Measurements from ENCODE around the gene FLOT2. TPM values are rescaled to one million over a fixed set of nuclear protein-coding genes. Genes with fewer than 3 reads are reported as not detected.

FLOT2 gene, protein sequence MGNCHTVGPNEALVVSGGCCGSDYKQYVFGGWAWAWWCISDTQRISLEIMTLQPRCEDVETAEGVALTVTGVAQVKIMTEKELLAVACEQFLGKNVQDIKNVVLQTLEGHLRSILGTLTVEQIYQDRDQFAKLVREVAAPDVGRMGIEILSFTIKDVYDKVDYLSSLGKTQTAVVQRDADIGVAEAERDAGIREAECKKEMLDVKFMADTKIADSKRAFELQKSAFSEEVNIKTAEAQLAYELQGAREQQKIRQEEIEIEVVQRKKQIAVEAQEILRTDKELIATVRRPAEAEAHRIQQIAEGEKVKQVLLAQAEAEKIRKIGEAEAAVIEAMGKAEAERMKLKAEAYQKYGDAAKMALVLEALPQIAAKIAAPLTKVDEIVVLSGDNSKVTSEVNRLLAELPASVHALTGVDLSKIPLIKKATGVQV
- 54.6 and 58.2 TPM in 2 replicates for polyA plus RNA-seq (2013)

DNA sequence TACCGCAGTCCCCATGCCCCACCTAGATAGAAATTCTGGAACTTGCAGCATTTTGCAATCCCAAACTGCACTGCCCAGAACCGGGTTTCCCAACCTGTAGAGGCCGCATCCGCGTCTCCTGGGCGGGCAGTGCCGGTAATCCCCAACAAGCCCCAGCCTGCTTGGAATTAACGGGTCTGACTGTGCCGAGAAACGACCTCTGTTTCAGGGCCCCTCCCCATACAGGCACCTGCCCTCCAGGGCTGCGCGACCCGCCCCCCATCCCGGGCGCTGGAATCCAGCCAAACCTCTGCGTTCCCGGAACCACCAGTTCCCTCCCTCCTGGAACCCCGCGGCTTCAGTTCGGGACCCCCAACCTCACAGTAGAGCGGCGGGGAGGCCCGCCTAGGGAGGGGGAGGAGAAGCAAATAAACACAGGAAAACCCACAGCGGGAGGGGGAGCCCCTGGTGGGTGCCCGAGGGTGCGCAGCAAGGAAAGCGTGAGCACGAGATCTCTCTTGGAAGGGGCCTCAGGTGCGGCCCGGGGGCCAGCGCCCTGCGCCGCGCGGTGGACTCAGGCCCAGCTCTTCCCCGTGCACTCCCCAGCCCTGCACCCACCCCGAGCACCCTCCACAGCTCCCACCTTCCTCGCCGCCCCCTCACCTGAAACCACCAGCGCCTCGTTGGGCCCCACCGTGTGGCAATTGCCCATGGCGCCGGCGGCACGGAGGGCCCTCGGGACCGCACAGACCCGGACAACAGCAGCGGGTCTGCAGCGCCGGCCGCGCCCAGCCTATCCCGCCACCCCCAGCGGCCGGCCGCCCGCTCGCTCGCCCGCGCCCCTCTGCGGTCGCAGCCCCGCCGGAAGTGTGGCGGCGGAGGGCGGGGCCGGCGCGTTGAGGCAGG lies at the start of gene FLOT2:
FLOT2 (minus strand) TSS at position 850 of the 885 bp plus-strand sequence; CDS start at position 691, 159 bp downstream.
- Histone ChIP-seq H2BK120ac (ENCODE audit: insufficient read depth, low read length, poor library complexity) (peak within 1 kb of the TSS; percentile 39), H3K18ac (ENCODE audit: low read length) (peak within 1 kb of the TSS; percentile 77), H3K79me2 (ENCODE audit: control insufficient read depth, insufficient read depth, low read length, poor library complexity) (peaks cover 9% of the 10 kb centered on the region), H4K8ac (ENCODE audit: low read depth, low read length) (peak within 1 kb of the TSS; percentile 92), H3K79me1 (ENCODE audit: low read length) (peaks cover 8% of the 10 kb centered on the region), H3K27ac (ENCODE audit: low read depth, low read length) (peak within 1 kb of the TSS; percentile 62), H3K4ac (ENCODE audit: low read depth, low read length) (peak within 1 kb of the TSS; percentile 92), H3K9ac (ENCODE audit: low read length) (peak within 1 kb of the TSS; percentile 80), H3K4me2 (ENCODE audit: low read length) (peak within 1 kb of the TSS; percentile 92), H3K4me3 (ENCODE audit: low read depth, low read length) (peak within 1 kb of the TSS; percentile 92), H3K27me3 (ENCODE audit: insufficient read depth, low read length) (no peaks in the 10 kb centered on the region), H2BK5ac (ENCODE audit: low read depth, low read length, poor library complexity) (peak within 1 kb of the TSS; percentile 13), H3K23ac (ENCODE audit: low read length) (no peak within 1 kb of the TSS), H2BK12ac (ENCODE audit: low read length) (peak within 1 kb of the TSS; percentile 22), H3K36me3 (ENCODE audit: control insufficient read depth in 1 of 2, insufficient read depth in 2 of 2, low read length in 2 of 2) (peaks cover 7 to 10% of the 10 kb centered on the region in 2 experiments), H3K4me1 (ENCODE audit: control insufficient read depth in 1 of 2, insufficient read depth in 2 of 2, low read length in 2 of 2) (peaks cover 9 to 18% of the 10 kb centered on the region in 2 experiments), H2AK5ac (ENCODE audit: low read length) (peak within 1 kb of the TSS; percentile 84), H3K9me3 (ENCODE audit: insufficient read depth, low read depth, low read length) (no peaks in the 10 kb centered on the region), H4K91ac (ENCODE audit: low read depth, low read length) (peak within 1 kb of the TSS; percentile 90), H3K14ac (ENCODE audit: low read length) (peak within 1 kb of the TSS; percentile 68), H4K12ac (ENCODE audit: low read depth, low read length) (peak within 1 kb of the TSS; percentile 71), H2AFZ (ENCODE audit: insufficient read depth, low read length, poor library complexity) (peak within 1 kb of the TSS; percentile 79)
- peak; percentile 91 to 94 for DNase-seq
- WGBS (ENCODE audit: extremely low coverage, insufficient coverage, insufficient read length), result no CpG with 5 or more reads among the region's 73 CpGs

DNA sequence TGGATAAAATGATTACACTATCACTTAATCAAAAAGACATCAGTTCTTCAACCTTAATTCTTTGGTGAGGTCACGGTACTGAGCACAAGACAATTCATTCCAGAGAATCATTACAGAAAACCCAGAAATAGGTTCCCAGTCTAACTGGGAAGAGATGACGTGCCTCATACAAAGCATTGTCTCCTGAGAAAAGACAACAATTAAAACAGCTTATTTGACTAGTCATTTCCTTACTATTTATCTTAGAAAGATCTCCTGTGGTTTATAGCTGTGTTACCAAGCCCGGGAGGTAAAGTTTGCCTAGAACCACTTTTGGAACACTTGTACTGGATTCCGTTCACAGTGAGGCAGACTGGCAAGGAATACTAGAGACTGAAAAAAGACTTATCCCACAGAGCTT lies 48.7 kb upstream of the FLOT2 start:
- Histone ChIP-seq H2BK12ac (ENCODE audit: low read length) (no peak overlapping the region), H4K8ac (ENCODE audit: low read depth, low read length) (no peak overlapping the region), H3K79me2 (ENCODE audit: control insufficient read depth, insufficient read depth, low read length, poor library complexity) (peaks cover 27% of the 10 kb centered on the region), H3K9ac (ENCODE audit: low read length) (no peak overlapping the region), H3K9me3 (ENCODE audit: insufficient read depth, low read depth, low read length) (no peaks in the 10 kb centered on the region), H4K91ac (ENCODE audit: low read depth, low read length) (no peak overlapping the region), H3K14ac (ENCODE audit: low read length) (no peak overlapping the region), H4K12ac (ENCODE audit: low read depth, low read length) (no peak overlapping the region), H2AK5ac (ENCODE audit: low read length) (no peak overlapping the region), H2AFZ (ENCODE audit: insufficient read depth, low read length, poor library complexity) (no peak overlapping the region), H3K4ac (ENCODE audit: low read depth, low read length) (peak overlapping the region; percentile 87), H2BK120ac (ENCODE audit: insufficient read depth, low read length, poor library complexity) (no peak overlapping the region), H3K4me2 (ENCODE audit: low read length) (no peak overlapping the region), H3K4me3 (ENCODE audit: low read depth, low read length) (no peak overlapping the region), H3K79me1 (ENCODE audit: low read length) (peaks cover 15% of the 10 kb centered on the region), H3K23ac (ENCODE audit: low read length) (no peak overlapping the region), H3K36me3 (ENCODE audit: control insufficient read depth in 1 of 2, insufficient read depth in 2 of 2, low read length in 2 of 2) (peaks cover 4 to 9% of the 10 kb centered on the region in 2 experiments), H3K27ac (ENCODE audit: low read depth, low read length) (no peak overlapping the region), H2BK5ac (ENCODE audit: low read depth, low read length, poor library complexity) (no peak overlapping the region), H3K18ac (ENCODE audit: low read length) (no peak overlapping the region), H3K4me1 (ENCODE audit: control insufficient read depth in 1 of 2, insufficient read depth in 2 of 2, low read length in 2 of 2) (peaks cover 3% of the 10 kb centered on the region in 2 experiments), H3K27me3 (ENCODE audit: insufficient read depth, low read length) (no peaks in the 10 kb centered on the region)
- no CpG with 5 or more reads among the region's 4 CpGs for WGBS (ENCODE audit: extremely low coverage, insufficient coverage, insufficient read length)
- DNase-seq, result no peak

DNA sequence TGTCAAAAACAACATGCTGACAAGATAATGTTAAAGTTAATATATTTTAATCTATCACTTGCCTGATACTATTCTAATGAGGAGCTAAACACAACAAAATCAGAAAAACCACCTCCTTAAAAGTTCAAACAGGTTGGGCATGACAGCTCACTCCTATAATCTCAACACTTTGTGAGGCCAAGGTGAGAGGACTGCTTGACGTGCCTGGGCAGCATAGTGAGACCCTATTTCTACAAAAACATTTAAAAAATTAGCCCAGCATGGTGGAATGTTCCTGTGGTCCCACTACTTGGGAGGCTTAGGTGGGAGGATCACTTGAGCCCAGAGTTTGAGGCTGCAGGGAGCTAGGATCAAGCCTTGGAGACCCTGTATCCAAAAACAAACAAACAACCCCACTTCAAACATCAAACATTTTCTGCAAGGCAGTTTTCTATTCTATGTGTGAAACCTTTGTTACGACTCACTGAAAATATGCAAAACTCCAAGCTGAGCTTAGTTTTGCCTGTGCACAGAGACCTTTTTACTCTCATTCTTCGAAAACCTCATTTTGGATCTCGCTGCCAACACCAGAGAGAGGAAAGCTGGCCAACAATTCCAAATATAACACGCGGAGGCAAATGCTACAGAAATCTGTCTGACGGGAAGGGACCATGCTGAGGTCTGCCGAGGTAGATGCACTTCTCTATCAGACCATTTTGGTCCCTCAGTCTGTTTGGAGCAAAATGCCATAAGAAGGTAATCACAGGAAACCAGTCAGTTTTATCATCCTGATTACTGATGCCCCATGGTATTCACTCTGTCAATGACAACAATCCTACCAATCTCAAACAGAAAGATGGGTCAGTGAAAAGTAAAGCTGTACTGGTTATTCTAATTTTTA lies 47.6 kb upstream of the FLOT2 start:
- Histone ChIP-seq H3K4me1 (ENCODE audit: control insufficient read depth in 1 of 2, insufficient read depth in 2 of 2, low read length in 2 of 2) (peaks cover 3% of the 10 kb centered on the region in 2 experiments), H3K27me3 (ENCODE audit: insufficient read depth, low read length) (no peaks in the 10 kb centered on the region), H2AFZ (ENCODE audit: insufficient read depth, low read length, poor library complexity) (no peak overlapping the region), H2BK5ac (ENCODE audit: low read depth, low read length, poor library complexity) (no peak overlapping the region), H3K4ac (ENCODE audit: low read depth, low read length) (peak overlapping the region; percentile 72), H2AK5ac (ENCODE audit: low read length) (no peak overlapping the region), H3K18ac (ENCODE audit: low read length) (no peak overlapping the region), H2BK120ac (ENCODE audit: insufficient read depth, low read length, poor library complexity) (no peak overlapping the region), H3K9ac (ENCODE audit: low read length) (no peak overlapping the region), H2BK12ac (ENCODE audit: low read length) (no peak overlapping the region), H4K91ac (ENCODE audit: low read depth, low read length) (no peak overlapping the region), H3K4me3 (ENCODE audit: low read depth, low read length) (no peak overlapping the region), H4K8ac (ENCODE audit: low read depth, low read length) (no peak overlapping the region), H3K14ac (ENCODE audit: low read length) (no peak overlapping the region), H3K9me3 (ENCODE audit: insufficient read depth, low read depth, low read length) (no peaks in the 10 kb centered on the region), H3K4me2 (ENCODE audit: low read length) (no peak overlapping the region), H3K23ac (ENCODE audit: low read length) (no peak overlapping the region), H3K79me2 (ENCODE audit: control insufficient read depth, insufficient read depth, low read length, poor library complexity) (peaks cover 20% of the 10 kb centered on the region), H4K12ac (ENCODE audit: low read depth, low read length) (no peak overlapping the region), H3K27ac (ENCODE audit: low read depth, low read length) (no peak overlapping the region), H3K36me3 (ENCODE audit: control insufficient read depth in 1 of 2, insufficient read depth in 2 of 2, low read length in 2 of 2) (peaks cover 6 to 9% of the 10 kb centered on the region in 2 experiments), H3K79me1 (ENCODE audit: low read length) (peaks cover 8% of the 10 kb centered on the region)
- WGBS (ENCODE audit: extremely low coverage, insufficient coverage, insufficient read length), result no CpG with 5 or more reads among the region's 8 CpGs
- DNase-seq, result no peak

DNA sequence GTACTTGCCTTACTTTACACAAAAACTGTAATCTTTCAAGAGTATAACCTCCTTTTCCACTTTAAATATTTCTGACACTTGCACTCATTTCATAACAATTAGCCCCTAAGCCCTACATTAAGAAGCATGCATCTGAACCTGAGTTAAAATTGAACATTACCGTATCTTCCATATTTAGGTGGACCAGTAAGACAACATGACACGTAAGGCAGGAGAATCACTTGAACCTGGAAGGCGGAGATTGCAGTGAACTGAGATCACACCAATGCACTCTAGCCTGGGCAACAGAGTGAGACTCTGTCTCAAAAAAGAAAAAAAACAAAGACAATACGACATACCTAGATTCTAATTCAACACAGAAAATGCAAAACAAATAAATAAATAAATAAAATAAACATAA lies 46.8 kb upstream of the FLOT2 start:
- Histone ChIP-seq H4K12ac (ENCODE audit: low read depth, low read length) (no peak overlapping the region), H2AFZ (ENCODE audit: insufficient read depth, low read length, poor library complexity) (no peak overlapping the region), H3K4ac (ENCODE audit: low read depth, low read length) (no peak overlapping the region), H2BK12ac (ENCODE audit: low read length) (no peak overlapping the region), H3K23ac (ENCODE audit: low read length) (no peak overlapping the region), H3K14ac (ENCODE audit: low read length) (no peak overlapping the region), H3K9ac (ENCODE audit: low read length) (no peak overlapping the region), H3K79me2 (ENCODE audit: control insufficient read depth, insufficient read depth, low read length, poor library complexity) (peaks cover 14% of the 10 kb centered on the region), H2BK5ac (ENCODE audit: low read depth, low read length, poor library complexity) (no peak overlapping the region), H3K18ac (ENCODE audit: low read length) (no peak overlapping the region), H3K4me1 (ENCODE audit: control insufficient read depth in 1 of 2, insufficient read depth in 2 of 2, low read length in 2 of 2) (peaks cover 3% of the 10 kb centered on the region in 2 experiments), H3K4me3 (ENCODE audit: low read depth, low read length) (no peak overlapping the region), H3K36me3 (ENCODE audit: control insufficient read depth in 1 of 2, insufficient read depth in 2 of 2, low read length in 2 of 2) (peaks cover 6 to 9% of the 10 kb centered on the region in 2 experiments), H2BK120ac (ENCODE audit: insufficient read depth, low read length, poor library complexity) (no peak overlapping the region), H4K91ac (ENCODE audit: low read depth, low read length) (no peak overlapping the region), H3K4me2 (ENCODE audit: low read length) (no peak overlapping the region), H2AK5ac (ENCODE audit: low read length) (no peak overlapping the region), H4K8ac (ENCODE audit: low read depth, low read length) (no peak overlapping the region), H3K27me3 (ENCODE audit: insufficient read depth, low read length) (no peaks in the 10 kb centered on the region), H3K79me1 (ENCODE audit: low read length) (peaks cover 2% of the 10 kb centered on the region), H3K27ac (ENCODE audit: low read depth, low read length) (no peak overlapping the region), H3K9me3 (ENCODE audit: insufficient read depth, low read depth, low read length) (no peaks in the 10 kb centered on the region)
- WGBS (ENCODE audit: extremely low coverage, insufficient coverage, insufficient read length), result no CpG with 5 or more reads among the region's 4 CpGs
- DNase-seq, result no peak
